OCI-LY1 (cell line): Measurements from ENCODE around the gene ZNF618.

Experiments used
- CTCF ChIP-seq: fragments of 200-600 bp; sonication (generic), shearing (Covaris generic); IDR thresholded peaks from 2 replicates; pipeline ENCODE4 v1.5.1; 2017; ENCODE audit warnings: mild to moderate bottlenecking, antibody characterized with exemption, low read length, moderate library complexity, mixed read lengths
- EZH2 ChIP-seq: fragments of 200-600 bp; sonication (generic), shearing (Covaris generic); IDR thresholded peaks from 2 replicates; pipeline ENCODE4 v1.8.0; 2017; ENCODE audit warnings: borderline replicate concordance, mixed run types, mild to moderate bottlenecking, antibody characterized with exemption, low read length, moderate library complexity, mixed read lengths

GRCh38 chr9:114097613-114098020 lies 221.5 kb downstream of the ZNF618 start:
- TF ChIP-seq CTCF (no peak), EZH2 (no peak)
